GM15510 (cell line): ENCODE data around the gene ERC2.

ENCODE experiments used
- POLR2A ChIP-seq: IDR thresholded peaks from 3 replicates; pipeline ENCODE4 v1.6.1; 2011; ENCODE audit warnings: borderline replicate concordance; ENCODE audit not compliant: insufficient read length; ENCODE audit errors: extremely low read depth

The ERC2 gene

GRCh38 chr3:56398659-56399058 is 69.6 kb downstream of the ERC2 start:
- no peak for TF ChIP-seq POLR2A

- TF ChIP-seq POLR2A = no peak
Measured at GRCh38 chr3:56397798-56398197, 70.5 kb downstream of the ERC2 start.

GRCh38 chr3:56389183-56389830 is 79.0 kb downstream of the ERC2 start:
- no peak for TF ChIP-seq POLR2A

GRCh38 chr3:56383092-56383491 is 85.2 kb downstream of the ERC2 start:
- TF ChIP-seq POLR2A = no peak

GRCh38 chr3:56379723-56380287 is 88.5 kb downstream of the ERC2 start:
- no peak for TF ChIP-seq POLR2A

- TF ChIP-seq POLR2A = no peak
Measured at GRCh38 chr3:56375654-56376053, 92.6 kb downstream of the ERC2 start.

GRCh38 chr3:56373386-56373785 is 94.9 kb downstream of the ERC2 start:
- no peak for TF ChIP-seq POLR2A

GRCh38 chr3:56370991-56371775 is 97.1 kb downstream of the ERC2 start:
- TF ChIP-seq POLR2A = no peak

GRCh38 chr3:56369914-56370313 is 98.4 kb downstream of the ERC2 start:
- no peak for TF ChIP-seq POLR2A

GRCh38 chr3:56368846-56369245 is 99.4 kb downstream of the ERC2 start:
- no peak for TF ChIP-seq POLR2A

GRCh38 chr3:56366641-56367162 is 101.6 kb downstream of the ERC2 start:
- TF ChIP-seq POLR2A = no peak

GRCh38 chr3:56365905-56366640 is 102.2 kb downstream of the ERC2 start:
- TF ChIP-seq POLR2A = no peak

GRCh38 chr3:56364665-56365064 is 103.6 kb downstream of the ERC2 start:
- no peak for TF ChIP-seq POLR2A

GRCh38 chr3:56363720-56364119 is 104.5 kb downstream of the ERC2 start:
- TF ChIP-seq POLR2A = no peak

GRCh38 chr3:56361731-56362130 is 106.5 kb downstream of the ERC2 start:
- no peak for TF ChIP-seq POLR2A

GRCh38 chr3:56357266-56357665 is 111.0 kb downstream of the ERC2 start:
- no peak for TF ChIP-seq POLR2A

- TF ChIP-seq POLR2A = no peak
Measured at GRCh38 chr3:56356808-56357207, 111.5 kb downstream of the ERC2 start.
